ENCODE measurements around the gene NAT10.

GRCh38 chr11:34135439-34135838 is 30.0 kb downstream of the NAT10 start:
- TF ChIP-seq POLR2AphosphoS5 (IDR thresholded peaks at IDR 0.05; ENCODE audit: low read depth, low read length): no peak
- TF ChIP-seq SIN3A (IDR thresholded peaks at IDR 0.05; ENCODE audit: borderline replicate concordance, insufficient read depth, low read length): no peak
- TF ChIP-seq TAF1 (IDR thresholded peaks at IDR 0.05; ENCODE audit: borderline replicate concordance, insufficient read depth, low read length): no peak
